ENCODE measurements around the gene KRT76. TPM values are rescaled to one million over a fixed set of nuclear protein-coding genes. Genes with fewer than 3 reads are reported as not detected.
"Not testable (repeated sequence)": the region's sequence is repeated elsewhere in the genome, so short reads cannot be mapped to it uniquely, and the experiment has no call there.

KRT76 gene
- total RNA-seq, 2 donors from 2014 or later, result not detected

DNA sequence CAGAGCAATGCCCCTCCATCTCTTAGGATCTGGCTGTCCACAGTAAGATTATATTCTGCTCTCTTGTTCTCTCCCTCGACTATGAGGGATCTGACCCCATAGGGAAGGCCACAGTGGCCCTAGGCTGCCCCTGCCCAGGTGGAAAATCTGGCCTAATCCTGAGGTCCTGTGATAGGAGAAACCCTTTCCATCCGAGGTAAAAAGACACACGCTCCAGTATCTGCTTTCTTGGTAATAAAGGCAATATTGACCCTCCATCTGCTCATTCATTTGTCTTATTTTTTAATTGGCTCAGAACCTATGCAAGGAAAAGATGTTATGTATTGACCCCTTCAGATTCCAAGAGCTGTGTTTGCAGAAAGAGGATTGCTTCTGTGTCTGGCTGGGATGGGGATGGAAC lies 9.7 kb downstream of the KRT76 start:
- ATAC-seq (no peak), DNase-seq (no peak)
- intact Hi-C loops (cut with DNase I), result no loop called here

DNA sequence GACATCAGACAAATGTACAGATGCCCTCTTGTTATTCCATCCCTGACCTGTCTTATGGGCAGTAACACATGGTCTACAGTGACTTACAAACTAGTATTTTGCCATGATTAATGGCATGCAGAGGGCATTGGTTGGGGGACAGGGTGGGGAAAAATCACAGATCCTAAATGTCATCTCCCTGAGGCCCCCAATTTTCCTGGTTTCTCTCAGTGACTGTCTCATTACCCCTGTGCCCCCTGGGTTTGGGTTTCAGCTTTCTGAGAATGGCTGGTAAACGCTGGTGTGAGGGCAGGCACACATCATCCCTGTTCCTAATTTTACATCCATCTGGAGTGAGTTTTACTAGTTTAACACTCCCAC lies 10.1 kb downstream of the KRT76 start:
- intact Hi-C loops (cut with DNase I), result no loop called here
- no peak for DNase-seq
- ATAC-seq, result no peak

DNA sequence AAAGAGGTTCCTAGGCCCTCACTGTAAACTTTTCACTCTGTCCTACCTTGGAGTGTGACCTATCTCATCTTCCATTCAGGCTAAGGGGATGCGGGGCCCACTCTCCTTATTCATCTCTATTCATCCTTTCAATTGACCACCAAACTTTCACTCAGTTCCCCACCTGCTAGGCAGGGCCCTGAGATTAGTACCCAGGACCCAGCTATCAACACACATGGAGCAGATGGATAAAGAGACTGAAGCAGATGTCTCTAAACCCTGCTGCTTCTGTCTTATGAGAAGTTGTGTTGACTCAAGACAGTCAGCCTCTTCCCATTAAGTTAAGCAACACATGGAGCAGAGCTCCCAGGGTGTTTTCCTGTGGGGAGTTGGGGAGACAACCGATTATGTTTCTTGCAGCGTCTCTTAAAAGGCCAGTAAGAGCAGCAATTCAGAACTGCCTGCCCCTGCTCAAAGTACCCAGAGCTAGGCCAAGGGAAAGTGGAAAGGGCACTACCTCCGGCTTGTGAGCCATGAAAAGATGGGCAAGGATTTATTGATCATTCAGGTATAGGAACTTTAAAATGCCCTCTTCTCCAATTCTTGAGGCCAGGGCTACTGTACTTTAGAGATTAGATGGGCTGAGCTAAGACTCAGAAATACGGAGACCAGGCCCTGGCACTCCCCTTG lies 10.7 kb downstream of the KRT76 start:
- intact Hi-C loops (cut with DNase I), result no loop called here
- no peak for ATAC-seq
- no peak for DNase-seq

GRCh38 chr12:52765702-52766101 lies 11.4 kb downstream of the KRT76 start:
- intact Hi-C loops (cut with DNase I), result no loop called here

GRCh38 chr12:52763991-52764390 lies 13.2 kb downstream of the KRT76 start:
- no peak for DNase-seq
- intact Hi-C loops (cut with DNase I), result no loop called here
- no peak for ATAC-seq

More at GRCh38 chr12:52765702-52766101, 11.4 kb downstream of the KRT76 start:
- DNase-seq, result no peak
- no peak for ATAC-seq

GRCh38 chr12:52763036-52763659 lies 14.0 kb downstream of the KRT76 start:
- DNase-seq (no peak), ATAC-seq (no peak)
- intact Hi-C loops (cut with DNase I), result no loop called here

DNA sequence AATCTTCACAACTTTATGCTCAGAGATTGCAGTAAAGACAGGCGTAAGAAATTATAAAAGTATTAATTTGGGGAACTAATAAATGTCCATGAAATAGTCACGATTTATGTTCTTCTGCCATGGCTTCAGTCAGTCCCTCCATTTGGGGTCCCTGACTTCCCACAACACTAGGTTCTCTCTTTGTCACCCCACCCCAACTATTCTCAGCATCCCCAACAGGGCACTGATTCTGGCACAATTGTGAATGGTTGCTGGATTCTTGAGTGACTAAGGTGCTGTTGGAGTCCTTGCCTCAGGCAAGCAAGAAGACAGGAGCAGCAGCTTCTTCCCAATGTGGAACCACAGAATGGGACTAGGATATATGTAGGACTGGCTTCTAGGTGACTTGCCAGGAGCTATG lies 15.3 kb downstream of the KRT76 start:
- ATAC-seq, result no peak
- intact Hi-C loops (cut with DNase I), result no loop called here

GRCh38 chr12:52761218-52761617 lies 15.9 kb downstream of the KRT76 start:
- intact Hi-C loops (cut with DNase I), result not testable (repeated sequence)

More for the DNA sequence above, 15.3 kb downstream of the KRT76 start:
- no peak for DNase-seq

GRCh38 chr12:52760623-52761022 lies 16.5 kb downstream of the KRT76 start:
- no peak for ATAC-seq
- DNase-seq, result no peak
- intact Hi-C loops (cut with DNase I), result no loop called here

More at GRCh38 chr12:52761218-52761617, 15.9 kb downstream of the KRT76 start:
- DNase-seq, ATAC-seq: not testable (repeated sequence)

DNA sequence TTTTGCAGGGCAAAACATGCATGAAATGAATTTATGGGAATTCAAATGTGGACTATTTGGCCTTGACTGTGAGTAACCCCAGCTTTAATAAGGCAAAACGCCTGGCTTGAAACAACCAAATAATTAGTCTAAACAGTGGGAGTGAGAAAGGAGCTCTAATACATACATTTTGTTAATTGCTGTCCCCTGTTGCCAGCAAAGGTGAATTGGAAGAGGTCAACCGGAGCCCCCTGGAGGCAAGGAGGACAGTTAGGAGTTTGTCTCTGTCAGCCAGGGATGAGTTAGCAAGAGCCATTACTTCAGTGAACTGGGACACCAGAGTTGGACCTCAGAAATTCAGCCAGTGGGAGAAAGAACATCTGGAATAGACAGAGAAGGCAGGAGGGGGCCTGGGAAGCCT lies 17.4 kb downstream of the KRT76 start:
- no peak for DNase-seq
- ATAC-seq, result no peak
- intact Hi-C loops (cut with DNase I), result no loop called here

GRCh38 chr12:52759218-52759617 lies 17.9 kb downstream of the KRT76 start:
- intact Hi-C loops (cut with DNase I), result no loop called here
- ATAC-seq (no peak), DNase-seq (no peak)

- no peak for ATAC-seq
Observed at GRCh38 chr12:52757449-52758176, 19.5 kb downstream of the KRT76 start.

GRCh38 chr12:52756281-52756960 lies 20.7 kb downstream of the KRT76 start:
- ATAC-seq, result no peak
- DNase-seq, result no peak
- intact Hi-C loops (cut with DNase I), result no loop called here

More at GRCh38 chr12:52757449-52758176, 19.5 kb downstream of the KRT76 start:
- intact Hi-C loops (cut with DNase I), result no loop called here
- DNase-seq, result no peak

- intact Hi-C loops (cut with DNase I), result no loop called here
- no peak for DNase-seq
- ATAC-seq, result no peak
Observed at GRCh38 chr12:52755533-52755932, 21.6 kb downstream of the KRT76 start.

DNA sequence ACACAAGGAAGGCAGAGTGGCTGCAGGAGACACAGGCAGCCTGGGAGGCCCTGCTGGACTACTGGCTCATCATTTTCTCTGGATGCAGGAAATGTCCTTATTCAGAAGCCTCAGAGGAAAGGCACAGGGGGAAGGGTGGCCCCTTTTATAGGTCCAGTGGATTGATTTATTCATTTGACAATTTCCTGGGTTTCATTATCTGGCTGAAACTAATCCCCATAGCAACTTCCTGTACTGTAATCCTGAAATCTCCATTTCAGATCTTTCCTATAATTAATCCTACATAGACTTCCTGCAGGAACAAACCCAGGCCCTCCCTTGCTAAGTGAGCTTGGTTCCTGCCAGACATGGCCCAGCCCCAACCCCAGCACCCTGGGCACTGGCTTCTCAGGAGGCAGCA lies 23.0 kb downstream of the KRT76 start:
- intact Hi-C loops (cut with DNase I), result no loop called here
- ATAC-seq, result no peak
- DNase-seq, result no peak

- intact Hi-C loops (cut with DNase I), result no loop called here
- ATAC-seq (no peak), DNase-seq (no peak)
Observed at GRCh38 chr12:52753283-52753682, 23.9 kb downstream of the KRT76 start.

GRCh38 chr12:52752516-52752915 lies 24.6 kb downstream of the KRT76 start:
- no peak for DNase-seq
- no peak for ATAC-seq
- intact Hi-C loops (cut with DNase I), result no loop called here

GRCh38 chr12:52751795-52752194 lies 25.4 kb downstream of the KRT76 start:
- ATAC-seq (no peak), DNase-seq (no peak)
- intact Hi-C loops (cut with DNase I), result no loop called here

GRCh38 chr12:52750532-52750931 lies 26.6 kb downstream of the KRT76 start:
- DNase-seq; ATAC-seq; intact Hi-C loops (cut with DNase I): not testable (repeated sequence)

DNA sequence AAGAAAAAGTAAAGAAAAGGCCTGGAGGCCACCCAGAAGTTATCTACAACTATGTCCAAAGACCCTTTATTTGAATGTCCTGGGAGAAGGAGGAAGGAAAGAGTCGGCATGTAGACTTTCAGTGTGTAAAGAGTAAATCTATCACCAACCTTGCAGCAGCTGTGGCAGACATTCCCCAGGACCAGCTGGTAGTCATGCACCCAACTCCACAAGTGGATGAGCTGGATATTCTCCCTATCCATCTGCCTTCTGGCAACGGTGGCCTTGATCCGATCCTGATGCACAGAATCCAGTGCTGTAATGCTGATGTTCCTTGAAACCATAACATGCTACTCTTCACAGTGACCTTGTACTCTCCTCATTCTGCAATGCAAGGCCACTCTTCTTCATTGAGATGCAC lies 27.3 kb downstream of the KRT76 start:
- intact Hi-C loops (cut with DNase I), result no loop called here
- no peak for ATAC-seq
- no peak for DNase-seq

Measured in left cardiac atrium (tissue), 4 donors.